ENCODE measurements around the gene MGAT5.

The MGAT5 gene

GRCh38 chr2:134370655-134371445 lies 117.0 kb downstream of the MGAT5 start:
- DNase-seq: no peak

- DNase-seq: no peak
Measured at GRCh38 chr2:134372141-134372540, 118.3 kb downstream of the MGAT5 start.

GRCh38 chr2:134372611-134373131 lies 118.8 kb downstream of the MGAT5 start:
- peak; percentile 35 to 66 for DNase-seq

- DNase-seq: peak in 1 of 2 experiments; percentile 14
Measured at GRCh38 chr2:134375935-134376334, 122.1 kb downstream of the MGAT5 start.

- no peak for DNase-seq
Measured at GRCh38 chr2:134377730-134378129, 123.9 kb downstream of the MGAT5 start.

GRCh38 chr2:134379293-134379692 lies 125.4 kb downstream of the MGAT5 start:
- no peak for DNase-seq

GRCh38 chr2:134379722-134380121 lies 125.8 kb downstream of the MGAT5 start:
- DNase-seq: no peak

GRCh38 chr2:134381141-134381540 lies 127.3 kb downstream of the MGAT5 start:
- DNase-seq: no peak

- no peak for DNase-seq
Measured at GRCh38 chr2:134384131-134384530, 130.3 kb downstream of the MGAT5 start.

GRCh38 chr2:134385195-134385594 lies 131.3 kb downstream of the MGAT5 start:
- DNase-seq: no peak

- no peak for DNase-seq
Measured at GRCh38 chr2:134386310-134386709, 132.4 kb downstream of the MGAT5 start.

- no peak for DNase-seq
Measured at GRCh38 chr2:134389381-134389780, 135.5 kb downstream of the MGAT5 start.

GRCh38 chr2:134391751-134392160 lies 137.9 kb downstream of the MGAT5 start:
- no peak for DNase-seq

GRCh38 chr2:134392442-134393074 lies 138.7 kb downstream of the MGAT5 start:
- no peak for DNase-seq

GRCh38 chr2:134393075-134393461 lies 139.2 kb downstream of the MGAT5 start:
- DNase-seq: no peak

GRCh38 chr2:134395779-134396178 lies 141.9 kb downstream of the MGAT5 start:
- DNase-seq: no peak

GRCh38 chr2:134396493-134396892 lies 142.6 kb downstream of the MGAT5 start:
- DNase-seq: no peak

- no peak for DNase-seq
Measured at GRCh38 chr2:134397146-134397896, 143.4 kb downstream of the MGAT5 start.

- DNase-seq: no peak
Measured at GRCh38 chr2:134398300-134398699, 144.4 kb downstream of the MGAT5 start.

- no peak for DNase-seq
Measured at GRCh38 chr2:134399096-134399495, 145.2 kb downstream of the MGAT5 start.

- no peak for DNase-seq
Measured at GRCh38 chr2:134401081-134401497, 147.2 kb downstream of the MGAT5 start.

GRCh38 chr2:134401789-134402188 lies 147.9 kb downstream of the MGAT5 start:
- DNase-seq: no peak

- DNase-seq: no peak
Measured at GRCh38 chr2:134402410-134402809, 148.5 kb downstream of the MGAT5 start.
